HG03460 (cell line): ENCODE measurements around the gene CDH3.

Source experiments
- ATAC-seq: cut with Tn5 transposase; IDR thresholded peaks from one replicate; pipeline ENCODE4 v1.9.1; 2021; ENCODE audit not compliant: unreplicated experiment

CDH3 gene

DNA sequence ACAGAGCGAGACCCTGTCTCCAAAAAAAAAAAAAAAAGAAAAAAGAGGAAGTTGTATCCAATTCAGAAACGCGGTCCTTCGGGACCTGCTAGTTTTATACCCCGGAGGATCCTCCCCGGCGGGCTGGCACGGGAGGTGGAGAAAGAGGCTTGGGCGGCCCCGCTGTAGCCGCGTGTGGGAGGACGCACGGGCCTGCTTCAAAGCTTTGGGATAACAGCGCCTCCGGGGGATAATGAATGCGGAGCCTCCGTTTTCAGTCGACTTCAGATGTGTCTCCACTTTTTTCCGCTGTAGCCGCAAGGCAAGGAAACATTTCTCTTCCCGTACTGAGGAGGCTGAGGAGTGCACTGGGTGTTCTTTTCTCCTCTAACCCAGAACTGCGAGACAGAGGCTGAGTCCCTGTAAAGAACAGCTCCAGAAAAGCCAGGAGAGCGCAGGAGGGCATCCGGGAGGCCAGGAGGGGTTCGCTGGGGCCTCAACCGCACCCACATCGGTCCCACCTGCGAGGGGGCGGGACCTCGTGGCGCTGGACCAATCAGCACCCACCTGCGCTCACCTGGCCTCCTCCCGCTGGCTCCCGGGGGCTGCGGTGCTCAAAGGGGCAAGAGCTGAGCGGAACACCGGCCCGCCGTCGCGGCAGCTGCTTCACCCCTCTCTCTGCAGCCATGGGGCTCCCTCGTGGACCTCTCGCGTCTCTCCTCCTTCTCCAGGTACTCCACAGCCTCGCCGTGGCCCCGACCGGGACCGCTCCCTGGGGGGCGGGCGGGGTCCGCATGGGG, at the start of gene CDH3:
Gene CDH3, plus strand, starts transcription at position 596 of the 779 bp plus-strand sequence. Its CDS starts 70 bp downstream, at position 666.
- no peak for ATAC-seq

DNA sequence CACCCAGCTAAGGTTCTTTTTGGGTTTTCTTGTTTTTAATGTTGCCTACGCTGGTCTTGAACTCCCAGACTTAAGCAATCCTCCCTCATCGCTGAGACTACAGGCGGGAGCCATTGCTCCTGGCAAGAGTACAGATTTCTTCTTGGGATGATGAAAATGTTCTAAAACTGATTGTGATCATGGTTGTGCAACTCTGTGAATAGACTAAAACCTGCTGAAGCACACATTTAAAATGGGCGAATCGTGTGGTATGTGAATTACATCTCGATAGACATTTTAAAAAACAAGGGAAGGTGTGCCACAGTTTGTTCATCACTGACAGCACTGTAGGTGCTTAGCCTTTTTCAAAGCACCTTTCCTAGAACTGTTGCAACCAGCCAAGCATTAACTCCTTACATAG, 48.8 kb upstream of the CDH3 start:
- ATAC-seq: no peak

DNA sequence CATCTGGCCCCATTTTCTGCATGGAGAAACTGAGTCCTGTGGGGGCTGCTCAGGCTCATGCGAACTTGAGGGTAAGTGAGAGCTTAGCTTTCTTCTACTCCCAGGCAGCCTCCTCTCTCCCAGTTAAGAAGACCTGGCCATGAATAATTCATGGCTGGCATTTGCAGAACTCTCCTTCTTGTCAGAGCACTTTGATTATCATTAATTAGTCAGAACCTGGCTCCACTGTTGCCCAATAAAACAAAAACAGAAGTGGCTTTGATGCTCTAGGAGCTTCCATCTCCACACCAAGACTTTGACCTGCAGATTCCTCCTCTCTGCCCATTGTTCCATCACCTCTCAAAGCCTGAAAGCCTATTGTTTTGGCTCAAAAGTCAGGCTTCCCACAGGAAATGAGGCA, 45.5 kb upstream of the CDH3 start:
- ATAC-seq: no peak

DNA sequence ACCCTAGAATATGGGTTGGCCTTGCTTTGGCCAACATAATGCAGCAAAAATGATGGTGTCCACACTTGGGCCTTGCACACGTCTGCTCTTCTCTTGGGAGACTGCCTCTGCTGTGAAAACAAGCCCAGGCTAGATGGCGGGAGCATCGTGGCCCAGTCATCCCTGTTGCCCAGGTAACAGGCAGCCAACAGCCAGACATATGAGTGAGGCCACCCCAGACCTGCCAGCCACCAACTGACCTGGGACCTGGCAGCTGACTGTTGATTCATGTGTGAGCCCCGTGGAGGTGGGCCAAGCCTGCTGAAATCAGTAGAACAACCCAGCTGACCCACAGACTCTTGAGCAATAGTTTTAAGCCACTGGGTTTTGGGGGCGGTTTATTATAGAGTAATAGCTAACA, 39.4 kb upstream of the CDH3 start:
- no peak for ATAC-seq

DNA sequence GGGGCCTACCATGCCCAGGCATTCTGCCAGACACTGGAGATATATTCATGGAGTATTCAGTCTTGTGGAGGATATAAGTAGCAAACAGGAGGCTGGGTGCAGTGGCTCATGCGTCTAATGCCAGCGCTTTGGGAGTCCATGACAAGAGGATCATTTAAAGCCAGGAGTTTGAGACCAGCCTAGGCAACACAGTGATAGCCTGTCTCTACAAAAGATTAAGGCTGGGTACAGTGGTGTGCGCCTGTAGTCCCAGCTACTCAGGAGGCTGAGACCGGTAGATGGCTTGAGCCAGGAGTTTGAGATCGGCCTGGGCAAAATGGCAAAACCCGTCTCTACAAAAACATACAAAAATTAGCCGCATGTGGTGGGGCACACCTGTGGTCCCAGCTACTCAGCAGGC, 37.7 kb upstream of the CDH3 start:
- no peak for ATAC-seq

DNA sequence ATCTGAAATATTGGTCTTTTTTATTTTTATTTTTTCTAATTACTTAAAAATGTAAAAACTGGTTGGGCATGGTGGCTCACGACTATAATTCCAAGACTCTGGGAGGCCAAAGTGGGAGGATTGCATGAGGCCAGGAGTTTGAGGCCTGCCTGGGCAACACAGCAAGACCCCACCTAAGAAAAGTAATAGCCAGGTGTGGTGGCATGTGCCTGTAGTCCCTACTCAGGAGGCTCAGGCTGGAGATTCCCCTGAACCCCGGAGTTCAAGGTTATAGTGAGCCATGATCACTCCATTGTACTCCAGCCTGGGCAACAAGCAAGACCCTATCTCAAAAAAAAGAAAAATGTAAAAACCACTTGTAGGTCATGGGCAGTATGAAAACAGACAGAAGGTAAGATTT, 36.8 kb upstream of the CDH3 start:
- no peak for ATAC-seq

DNA sequence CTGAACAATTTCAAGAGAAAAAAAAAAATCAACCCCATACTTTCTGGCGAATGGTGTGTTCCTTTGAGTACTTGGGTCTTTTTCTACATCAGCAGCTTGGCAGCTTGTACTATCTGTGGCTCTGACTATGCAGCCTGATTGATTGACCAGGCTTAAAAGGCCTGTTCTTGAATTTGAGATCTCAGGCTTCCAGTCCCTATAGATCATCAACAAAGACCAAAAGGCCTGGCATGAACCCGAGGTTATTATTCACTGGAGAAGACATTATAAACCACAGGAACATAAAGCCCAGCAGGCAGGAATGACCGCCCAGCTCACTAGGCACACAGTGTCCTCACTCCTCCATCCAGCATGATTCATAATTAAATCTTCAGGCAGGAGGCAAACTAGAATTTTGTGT, 32.1 kb upstream of the CDH3 start:
- ATAC-seq: no peak

DNA sequence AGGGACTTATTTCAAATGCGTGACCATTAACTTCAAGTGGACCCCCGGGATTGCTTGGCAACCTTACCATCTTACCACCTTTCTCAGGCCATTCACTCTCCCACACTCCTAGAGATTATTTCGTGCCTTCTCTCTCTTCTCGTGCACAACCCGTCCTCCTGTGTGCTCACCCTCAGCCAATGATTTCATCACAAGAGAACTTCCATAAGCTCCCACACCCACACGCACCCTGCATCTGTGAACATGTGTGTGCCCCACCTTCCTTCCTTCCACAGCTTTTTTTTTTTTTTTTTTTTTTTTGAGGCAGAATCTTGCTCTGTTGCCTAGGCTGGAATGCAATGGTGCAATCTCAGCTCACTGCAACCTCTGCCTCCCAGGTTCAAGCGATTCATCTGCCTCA, 27.4 kb upstream of the CDH3 start:
- ATAC-seq: no peak

DNA sequence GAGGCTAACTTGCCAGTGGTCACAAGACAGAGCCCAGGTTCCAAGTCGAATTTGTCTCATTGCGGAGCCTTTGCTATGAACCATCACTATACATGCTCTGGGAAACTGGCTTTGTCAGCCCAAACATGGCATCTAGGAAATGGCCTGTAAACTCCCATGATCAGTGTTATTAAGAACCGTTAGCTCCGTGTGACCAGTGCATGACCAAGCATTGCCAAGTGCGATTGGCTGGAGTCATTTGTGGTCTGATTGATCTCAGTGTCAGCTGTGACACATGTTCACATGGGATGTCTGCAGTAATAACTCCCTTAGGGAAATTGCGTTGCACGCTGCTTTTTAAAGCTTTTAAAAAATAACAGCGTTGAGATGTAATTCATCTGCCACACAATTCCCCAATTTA, 18.6 kb upstream of the CDH3 start:
- ATAC-seq: no peak

DNA sequence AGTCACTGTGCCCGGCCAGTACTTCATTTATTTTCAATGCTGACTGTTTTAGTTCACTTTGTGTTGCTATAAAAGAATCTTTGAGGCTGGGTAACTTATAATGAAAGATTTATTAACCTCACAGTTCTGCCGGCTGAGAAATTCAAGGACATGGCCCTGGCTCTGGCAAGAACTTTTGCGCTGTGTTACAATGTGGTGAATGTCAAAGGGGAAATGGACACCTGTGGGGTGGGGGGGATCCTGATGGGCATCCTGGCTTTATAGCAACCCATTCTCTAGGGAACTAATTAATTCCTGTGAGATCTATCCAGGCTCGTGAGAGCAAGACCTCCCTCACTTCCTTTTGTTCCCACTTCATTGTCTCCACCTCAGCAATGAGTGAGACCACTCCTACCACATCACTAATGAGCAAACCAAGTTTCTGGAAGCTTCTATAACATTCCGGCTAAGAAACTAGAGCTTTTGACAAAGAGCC, 17.1 kb upstream of the CDH3 start:
- no peak for ATAC-seq

DNA sequence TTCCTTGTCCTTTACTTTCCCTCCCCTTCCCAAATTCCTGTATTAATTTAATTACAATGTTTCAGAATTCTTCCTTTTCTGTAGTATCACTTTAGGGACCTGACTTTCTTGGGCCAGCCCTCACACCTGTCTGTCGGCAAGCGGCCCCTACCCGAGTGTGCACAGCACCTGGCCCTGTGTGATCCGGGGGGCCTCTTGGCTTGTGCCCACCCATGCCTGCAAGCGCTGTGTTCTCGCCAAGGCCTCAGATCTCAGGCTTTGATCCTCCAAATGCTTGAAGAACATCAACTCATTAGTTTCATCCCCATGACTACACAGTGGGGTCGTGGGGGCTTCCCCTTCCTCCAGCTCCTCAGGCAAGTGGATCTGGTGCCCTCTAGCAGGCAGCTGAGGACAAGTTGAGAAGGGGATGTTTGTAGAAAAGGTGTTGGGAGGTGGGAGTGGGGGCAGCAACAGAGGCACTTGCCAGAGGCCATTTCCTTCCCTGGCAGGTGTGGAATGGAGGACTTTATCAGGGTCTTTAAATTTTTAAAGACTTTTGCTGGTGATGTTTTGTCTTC, 15.7 kb upstream of the CDH3 start:
- no peak for ATAC-seq

DNA sequence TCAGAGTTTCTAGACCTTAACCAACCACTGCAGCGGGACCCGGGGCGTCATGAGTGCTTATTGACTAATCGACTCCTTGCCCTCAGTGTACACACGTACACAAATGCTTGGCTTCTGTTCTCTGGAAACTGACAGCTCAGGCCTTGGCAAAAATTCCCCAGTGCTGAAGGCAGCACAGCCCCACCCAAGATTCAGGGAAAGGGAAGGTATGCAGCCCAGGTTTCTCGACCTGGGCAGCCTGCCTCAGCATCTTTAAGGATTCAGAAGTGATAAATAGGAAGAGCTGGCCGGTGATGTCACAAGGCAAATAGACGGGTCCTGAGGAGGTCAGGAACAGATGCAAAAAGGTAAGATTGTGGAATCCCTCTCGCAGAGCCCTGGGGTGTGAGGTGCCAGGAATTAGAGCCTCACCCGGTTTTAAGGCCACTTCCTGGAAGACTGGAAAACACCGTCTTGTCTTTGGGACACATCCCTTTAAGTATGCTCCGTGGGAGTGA, 9.0 kb upstream of the CDH3 start:
- ATAC-seq: no peak

DNA sequence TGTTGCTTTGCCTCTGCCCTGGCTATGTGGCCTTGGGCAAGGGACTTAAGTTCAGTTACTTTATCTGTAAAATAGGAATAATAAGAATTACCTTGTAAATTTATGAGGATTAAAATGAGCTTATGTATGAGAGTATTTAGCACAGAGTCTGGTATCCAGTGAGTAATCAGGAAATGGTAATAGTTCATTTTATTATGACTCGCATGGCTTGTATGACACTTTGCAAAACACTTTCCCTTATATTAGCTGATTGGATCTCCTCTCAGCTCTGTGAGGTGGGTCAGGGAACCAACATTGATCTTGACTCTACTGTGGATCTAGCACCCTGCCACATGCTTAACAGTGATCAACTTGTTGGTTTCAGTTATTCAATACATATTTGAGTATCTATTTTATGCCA, 8.3 kb upstream of the CDH3 start:
- ATAC-seq: no peak

DNA sequence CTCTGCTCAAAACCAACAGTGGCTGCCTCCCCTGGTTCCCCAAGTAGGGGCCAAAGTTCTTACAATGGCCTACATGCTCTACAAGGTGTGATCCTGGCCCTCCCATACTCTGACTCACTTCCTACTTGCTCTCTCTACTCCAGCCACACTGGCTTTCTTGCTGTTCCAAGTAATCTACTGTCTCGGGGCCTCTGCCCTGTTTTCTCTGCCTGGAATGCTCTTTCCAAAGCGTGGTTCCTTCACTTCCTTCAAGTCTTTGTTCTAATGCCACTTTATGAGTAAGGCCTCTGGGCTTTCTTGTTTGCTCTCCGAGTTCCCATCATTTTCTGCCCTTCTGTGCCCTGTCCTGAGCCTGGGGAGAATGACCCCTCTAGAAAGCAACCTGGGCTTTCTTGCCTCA, 4.1 kb upstream of the CDH3 start:
- ATAC-seq: no peak

DNA sequence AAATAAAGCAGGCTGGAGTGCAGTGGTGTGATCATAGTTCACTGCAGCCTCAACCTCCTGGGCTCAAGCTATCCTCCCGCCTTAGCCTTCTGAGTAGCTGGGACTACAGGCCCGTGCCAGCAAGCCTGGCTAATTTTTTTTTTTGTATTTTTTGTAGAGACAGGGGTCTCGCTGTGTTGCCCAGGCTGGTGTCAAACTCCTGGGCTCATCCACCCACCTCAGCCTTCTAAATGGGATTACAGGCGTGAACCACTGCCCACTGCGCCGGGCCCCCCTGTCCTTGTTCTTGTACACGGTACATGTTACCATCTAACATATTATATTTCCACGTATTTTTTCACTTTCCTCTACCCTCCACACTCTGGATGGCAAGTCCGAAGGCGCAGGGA, 3.1 kb upstream of the CDH3 start:
- no peak for ATAC-seq

DNA sequence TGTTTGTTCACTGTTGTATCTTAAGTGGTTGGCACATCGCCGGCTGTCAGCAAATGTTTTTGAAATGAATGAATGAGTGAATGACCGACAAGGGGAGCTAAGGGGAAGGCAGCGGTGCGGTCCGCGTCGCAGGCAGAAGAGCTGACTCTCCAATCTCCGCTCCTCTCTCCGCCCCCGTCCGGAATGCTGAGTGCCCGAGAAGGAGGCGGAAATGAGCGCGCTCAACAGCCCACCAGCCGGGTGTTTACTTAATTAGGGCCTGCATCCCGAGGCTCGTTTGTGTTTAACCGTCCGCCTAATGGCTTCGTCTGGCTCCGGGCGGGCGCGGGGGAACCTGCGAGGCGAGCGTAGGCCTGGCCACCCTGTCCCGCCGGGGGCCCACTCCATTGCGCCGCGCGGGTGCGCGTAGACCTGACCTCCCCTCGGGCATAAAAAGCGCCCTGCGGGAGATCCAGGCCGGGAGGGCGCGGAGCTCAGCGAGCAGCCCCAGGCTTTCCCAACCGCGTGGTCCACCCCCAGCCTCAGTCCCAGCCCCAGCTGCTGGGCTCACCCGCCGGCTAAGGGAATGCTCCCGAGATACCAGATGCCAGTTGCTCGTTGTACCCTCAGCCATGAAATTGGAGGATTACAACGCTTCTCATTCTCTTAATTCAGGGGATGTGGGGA, 2.5 kb upstream of the CDH3 start:
- no peak for ATAC-seq

DNA sequence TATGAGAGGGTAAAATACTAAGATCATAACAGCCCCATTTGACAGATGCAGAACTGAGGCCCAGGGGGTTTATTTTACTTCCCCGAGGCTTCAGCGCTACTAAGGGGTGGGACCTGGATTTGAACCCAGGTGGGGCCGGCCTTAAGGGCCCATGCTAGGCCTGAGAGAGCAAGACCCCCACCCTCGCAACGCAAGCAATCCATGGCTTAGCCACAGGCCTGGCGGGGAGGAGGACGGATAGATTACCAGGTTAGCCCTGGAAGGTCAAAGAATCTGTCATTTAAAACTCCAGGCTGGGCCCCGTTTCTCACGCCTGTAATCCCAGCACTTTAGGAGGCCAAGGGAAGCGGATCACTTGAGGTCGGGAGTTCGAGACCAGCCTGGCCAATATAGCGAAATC, 1.9 kb upstream of the CDH3 start:
- ATAC-seq: no peak

DNA sequence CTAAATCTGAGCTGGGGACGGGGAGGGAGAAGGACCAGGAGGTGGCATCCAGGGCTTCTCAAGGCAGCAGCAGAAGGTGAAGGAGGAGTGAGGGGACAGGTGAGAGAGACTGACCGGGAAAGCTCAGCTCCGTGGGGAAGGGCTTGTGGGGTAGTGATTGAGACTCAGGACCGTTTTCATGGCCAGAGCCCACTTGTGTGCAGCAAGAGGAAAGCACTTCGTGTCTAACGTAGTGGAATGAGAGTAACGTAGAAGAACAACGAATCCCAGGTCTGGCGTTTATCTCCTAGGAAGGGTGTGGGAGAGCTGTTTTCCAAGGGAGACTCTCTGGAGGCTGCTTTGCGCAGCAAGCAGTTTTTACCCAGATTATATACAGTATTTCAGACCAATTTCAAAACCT, 1.3 kb upstream of the CDH3 start:
- ATAC-seq: no peak

DNA sequence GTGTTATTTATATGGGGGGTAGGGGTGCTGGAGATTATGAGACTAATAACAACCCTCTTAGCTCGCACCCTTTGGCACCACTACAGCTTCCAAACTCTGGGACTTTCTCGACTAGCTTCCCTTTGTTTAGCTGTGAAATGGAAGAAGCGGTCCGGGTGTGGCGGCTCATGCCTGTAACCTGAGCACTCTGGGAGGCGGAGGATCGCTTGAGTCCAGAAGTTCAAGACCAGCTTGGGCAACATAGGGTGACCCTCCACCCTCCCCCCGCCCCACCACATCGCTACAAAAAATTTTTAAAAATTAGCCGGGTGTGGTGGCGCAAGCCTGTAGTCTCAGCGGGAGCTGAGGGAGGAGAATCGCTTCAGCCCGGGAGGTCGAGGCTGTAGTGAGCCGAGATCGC, 814 bp upstream of the CDH3 start:
- ATAC-seq: no peak

DNA sequence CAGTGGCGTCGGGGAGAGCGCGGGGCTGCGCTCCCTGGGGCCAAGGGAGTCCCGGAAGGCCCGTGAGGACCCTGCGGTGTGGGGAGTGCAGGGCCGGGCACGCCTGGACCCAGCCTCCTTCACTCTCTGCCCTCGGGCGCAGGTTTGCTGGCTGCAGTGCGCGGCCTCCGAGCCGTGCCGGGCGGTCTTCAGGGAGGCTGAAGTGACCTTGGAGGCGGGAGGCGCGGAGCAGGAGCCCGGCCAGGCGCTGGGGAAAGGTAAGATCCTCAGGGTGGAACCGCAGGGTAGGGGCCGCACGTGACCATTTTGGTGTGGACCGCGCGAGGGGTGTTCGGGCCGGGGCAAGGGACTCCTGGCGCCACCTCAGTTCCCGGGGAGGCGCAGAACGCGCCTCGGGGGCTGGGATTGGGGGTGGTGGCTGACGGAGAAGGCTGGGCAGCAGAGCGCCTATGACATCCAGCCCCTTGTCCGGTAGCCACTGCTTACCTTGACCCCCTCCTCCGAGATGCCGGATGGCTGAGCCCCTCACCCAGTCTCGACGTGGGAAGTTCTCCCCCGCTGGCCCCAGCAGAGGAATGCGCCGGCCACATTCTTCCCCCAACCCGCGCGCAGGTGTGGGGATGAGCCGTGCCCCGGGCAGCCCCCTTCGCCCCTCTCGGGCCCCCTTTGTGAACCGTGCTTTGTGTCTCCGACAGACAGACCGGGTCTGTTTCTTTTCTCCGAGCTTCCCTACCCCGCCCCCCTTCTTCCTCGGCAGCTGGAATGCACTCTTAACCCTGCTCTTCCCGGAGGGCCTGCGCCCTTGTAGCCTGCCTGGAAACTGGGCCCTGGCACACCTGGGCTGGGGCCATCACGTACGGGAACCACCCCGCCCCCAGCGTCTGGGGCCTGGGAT, 631 bp downstream of the CDH3 start:
- no peak for ATAC-seq

DNA sequence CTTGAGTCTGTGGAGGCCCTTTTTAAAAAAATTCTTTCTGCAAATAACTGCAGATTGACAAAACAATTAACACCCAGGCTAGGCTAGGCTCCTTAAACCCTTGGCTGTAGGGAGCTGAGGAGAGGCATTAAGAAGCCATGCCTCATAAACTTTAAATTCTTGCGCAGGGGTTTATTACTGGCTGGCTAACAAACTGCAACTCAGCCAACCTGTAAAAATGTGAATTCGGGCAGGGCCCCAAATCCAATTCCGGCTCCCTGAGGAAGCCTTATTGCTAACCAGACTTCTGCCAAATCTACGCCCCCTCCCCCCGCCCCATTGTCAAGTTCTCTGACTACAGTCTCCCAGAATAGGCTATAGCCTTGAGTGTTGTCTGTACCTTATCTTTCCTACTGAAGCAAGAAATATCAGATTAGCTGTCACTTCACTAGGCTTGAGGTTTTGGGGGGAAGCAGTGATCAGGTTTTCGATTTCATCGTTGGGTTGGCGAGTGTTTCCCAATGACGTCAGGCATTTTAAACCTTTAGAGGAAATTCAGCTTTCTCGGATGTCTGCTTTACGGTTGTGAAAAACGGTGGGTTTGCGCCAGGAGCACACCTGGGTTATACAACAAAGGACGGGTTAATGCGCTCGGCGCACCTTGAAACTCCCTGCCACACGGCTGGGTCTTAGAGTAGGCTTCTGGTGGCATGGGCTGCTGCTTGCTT, 2.0 kb downstream of the CDH3 start:
- ATAC-seq: no peak
